ENCODE data around the gene RAB29.
"Not testable (repeated sequence)": the region's sequence is repeated elsewhere in the genome, so short reads cannot be mapped to it uniquely, and the experiment has no call there.

The RAB29 gene

DNA sequence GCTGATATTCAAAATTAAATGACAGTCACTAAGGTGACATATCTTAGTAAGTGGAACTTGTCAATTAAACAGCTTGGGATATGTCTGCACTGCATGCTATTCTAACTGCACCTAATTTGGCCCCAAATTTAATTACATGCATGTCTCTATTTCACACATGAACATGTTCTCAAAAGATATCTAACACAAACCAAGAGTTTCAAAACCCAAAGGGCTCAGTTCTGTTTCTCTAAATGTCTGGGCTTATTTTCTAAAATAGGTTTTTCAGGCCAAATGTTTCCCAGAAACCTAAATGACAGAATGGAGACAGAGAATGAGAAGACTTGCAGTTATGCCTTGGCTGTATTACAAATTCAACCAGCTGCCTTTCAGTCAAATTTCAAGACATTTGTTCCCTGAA is 11.3 kb downstream of the RAB29 start:
- DNase-seq (ENCODE audit: low read depth): no peak

- DNase-seq (ENCODE audit: low read depth): no peak
These were observed 14.7 kb downstream of the RAB29 start for GRCh38 chr1:205760606-205761005.

DNA sequence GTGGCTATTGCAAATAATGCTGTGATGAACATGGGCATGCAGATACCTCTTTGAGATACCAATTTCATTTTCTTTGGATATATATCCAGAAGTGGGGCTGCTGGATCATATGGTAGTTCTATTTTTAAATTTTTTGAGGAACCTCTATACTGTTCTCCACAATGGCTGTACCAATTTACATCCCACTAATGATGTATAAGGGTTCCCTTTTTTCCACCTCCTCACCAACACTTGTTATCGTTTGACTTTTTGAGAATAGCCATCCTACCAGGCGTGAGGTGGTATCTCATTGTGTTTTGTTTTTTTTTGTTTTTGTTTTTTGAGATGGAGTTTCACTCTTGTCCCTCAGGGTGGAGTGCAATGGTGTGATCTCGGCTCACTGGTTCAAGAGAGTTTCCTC is 18.7 kb downstream of the RAB29 start:
- no peak for DNase-seq (ENCODE audit: low read depth)

DNA sequence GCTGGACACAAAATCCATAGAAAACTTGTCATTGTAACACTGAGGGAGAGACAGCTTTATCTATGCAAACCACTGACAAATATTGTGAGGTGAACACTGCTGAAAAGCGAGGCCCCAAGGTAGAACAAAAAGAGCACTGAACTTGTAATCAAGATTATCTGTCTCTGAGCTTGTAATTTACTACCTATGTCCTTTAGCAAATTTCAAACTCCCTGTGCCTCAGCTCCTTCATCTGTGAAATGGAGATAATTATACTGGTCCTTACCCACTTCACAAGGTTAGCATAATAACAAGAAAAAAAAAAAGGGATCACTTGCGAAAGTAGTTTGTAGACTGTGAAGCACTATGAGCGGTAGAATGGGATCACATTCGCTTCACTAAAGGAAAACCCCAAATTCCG is 20.4 kb downstream of the RAB29 start:
- no peak for DNase-seq (ENCODE audit: low read depth)

DNA sequence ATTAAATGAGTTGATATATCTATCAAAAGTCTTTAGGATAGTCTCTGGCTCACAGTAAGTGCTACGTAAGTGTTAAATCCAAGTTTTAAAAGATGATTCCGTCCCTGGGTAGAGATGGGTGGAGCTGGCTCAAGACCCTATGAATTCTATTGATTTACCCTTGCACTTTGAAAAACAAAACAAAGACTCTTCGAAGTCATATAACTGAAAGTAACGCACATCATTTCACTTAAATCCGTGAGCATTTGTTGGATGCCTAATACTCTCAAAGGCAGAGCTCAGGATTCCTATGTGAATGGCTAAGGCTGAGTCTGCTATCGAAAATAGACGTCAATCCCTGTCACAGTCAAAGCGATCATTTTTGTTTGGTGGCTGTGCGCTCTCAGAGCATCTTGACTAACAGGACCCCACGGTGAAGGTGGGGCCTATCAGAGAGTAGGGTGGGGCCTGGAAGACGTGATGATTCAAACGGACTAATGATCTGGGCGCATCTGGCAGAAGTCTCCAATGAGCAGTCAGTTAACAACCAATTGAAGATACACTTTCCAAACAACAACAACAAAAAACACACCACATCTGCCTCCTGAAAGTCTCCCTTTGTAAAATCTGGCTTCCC is 24.1 kb downstream of the RAB29 start:
- no peak for DNase-seq (ENCODE audit: low read depth)

DNA sequence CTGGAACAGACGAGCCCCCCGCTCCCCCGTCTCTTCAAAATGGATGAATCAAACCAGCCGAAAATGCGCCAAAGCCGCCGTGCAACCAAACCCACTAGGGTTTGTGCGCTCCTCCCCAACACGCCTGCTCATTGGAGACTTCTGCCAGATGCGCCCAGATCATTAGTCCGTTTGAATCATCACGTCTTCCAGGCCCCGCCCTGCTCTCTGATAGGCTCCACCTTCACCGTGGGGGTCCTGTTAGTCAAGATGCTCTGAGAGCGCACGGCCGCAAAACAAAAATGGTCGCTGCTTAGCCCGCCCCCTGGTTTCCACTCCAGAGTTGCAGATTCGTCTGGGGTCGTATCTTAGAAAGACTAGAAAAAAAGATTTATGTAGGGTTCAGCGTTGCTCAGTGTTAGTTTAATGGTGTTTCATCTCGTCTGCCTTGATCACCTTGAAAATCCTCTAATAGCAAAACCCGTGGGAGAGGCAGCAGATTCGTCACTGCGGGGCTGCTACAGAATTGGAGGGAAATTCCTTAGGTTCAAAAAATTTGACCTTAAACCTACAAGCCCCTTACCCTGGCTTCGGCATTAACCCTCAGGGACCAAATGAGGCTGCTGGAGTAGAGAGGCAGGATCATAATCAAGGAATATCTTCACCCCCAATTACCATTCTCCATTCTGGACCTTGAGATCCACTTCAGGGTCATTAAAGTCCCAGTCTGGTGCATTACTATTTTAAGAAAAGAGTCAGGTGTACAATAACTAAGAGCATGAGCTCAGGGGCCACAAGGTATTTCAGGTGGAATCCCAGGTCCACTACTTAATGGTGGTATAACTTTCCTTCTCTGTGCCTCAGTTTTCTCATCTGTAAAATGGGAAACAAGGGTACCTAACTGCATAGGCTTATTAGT is 24.9 kb downstream of the RAB29 start, which contains the start of gene NUCKS1:
Gene NUCKS1, minus strand, starts transcription at position 45 of the 898 bp plus-strand sequence. CDS start 209 bp downstream, outside the sequence.
- DNase-seq (ENCODE audit: low read depth): peak; percentile 95

GRCh38 chr1:205749234-205750137 is 25.8 kb downstream of the RAB29 start:
- peak; percentile 94 for DNase-seq (ENCODE audit: low read depth)

- no peak for DNase-seq (ENCODE audit: low read depth)
These were observed 26.7 kb downstream of the RAB29 start for GRCh38 chr1:205748403-205749233.

DNA sequence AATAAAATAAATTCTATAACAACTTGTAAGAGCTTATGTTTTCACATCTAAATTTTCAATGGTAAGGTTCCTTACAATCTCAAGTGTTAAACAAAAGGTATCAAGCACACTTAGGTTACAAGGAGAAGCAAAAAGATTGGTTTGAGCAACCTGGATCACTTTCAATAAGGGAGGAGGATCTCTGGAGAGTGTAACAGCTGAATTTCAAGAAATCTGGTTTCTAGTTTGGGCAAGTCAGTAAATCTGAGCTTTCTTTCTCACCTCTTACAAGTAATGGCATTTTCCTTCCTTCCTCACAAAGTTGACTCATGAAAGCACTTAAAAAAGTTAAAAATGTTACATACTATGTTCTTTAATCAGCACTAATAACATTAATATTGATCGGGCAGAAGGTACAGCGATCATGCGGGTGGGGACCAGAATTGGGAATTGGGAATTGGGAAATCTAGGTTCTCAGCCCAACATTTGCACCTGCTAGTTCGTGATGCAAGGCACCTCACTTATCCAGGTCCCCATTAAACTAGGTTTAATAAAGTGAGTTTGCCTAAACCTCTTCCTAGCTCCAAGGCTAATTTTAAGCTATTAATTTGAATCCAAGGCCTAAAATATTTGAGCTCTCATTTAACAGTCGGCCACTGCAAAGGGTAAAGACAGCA is 28.4 kb downstream of the RAB29 start:
- DNase-seq (ENCODE audit: low read depth): no peak

- no peak for DNase-seq (ENCODE audit: low read depth)
These were observed 30.9 kb downstream of the RAB29 start for GRCh38 chr1:205744403-205744802.

- no peak for DNase-seq (ENCODE audit: low read depth)
These were observed 31.3 kb downstream of the RAB29 start for GRCh38 chr1:205743977-205744376.

DNA sequence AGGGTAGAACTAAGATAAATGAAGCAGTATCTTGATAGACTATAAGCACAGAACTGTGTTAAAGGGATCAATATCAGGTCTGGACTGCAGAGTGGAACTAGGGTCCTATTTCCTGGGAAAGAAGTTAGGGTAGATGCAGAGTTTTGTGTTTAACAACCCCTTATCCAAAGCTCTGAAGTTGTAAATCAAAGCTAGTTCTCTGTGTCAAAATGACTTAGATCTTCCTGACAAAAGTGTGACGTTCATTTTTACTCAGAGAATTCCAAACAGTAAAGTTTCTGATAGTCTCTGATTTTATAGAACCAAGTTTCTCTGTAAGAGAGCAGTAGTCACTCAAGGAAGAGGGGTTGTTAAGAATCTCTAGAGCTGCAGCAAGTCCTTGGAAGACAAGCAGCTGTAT is 33.6 kb downstream of the RAB29 start:
- no peak for DNase-seq (ENCODE audit: low read depth)

- no peak for DNase-seq (ENCODE audit: low read depth)
These were observed 35.7 kb downstream of the RAB29 start for GRCh38 chr1:205739348-205740160.

GRCh38 chr1:205735218-205735617 is 40.1 kb downstream of the RAB29 start:
- no peak for DNase-seq (ENCODE audit: low read depth)

DNA sequence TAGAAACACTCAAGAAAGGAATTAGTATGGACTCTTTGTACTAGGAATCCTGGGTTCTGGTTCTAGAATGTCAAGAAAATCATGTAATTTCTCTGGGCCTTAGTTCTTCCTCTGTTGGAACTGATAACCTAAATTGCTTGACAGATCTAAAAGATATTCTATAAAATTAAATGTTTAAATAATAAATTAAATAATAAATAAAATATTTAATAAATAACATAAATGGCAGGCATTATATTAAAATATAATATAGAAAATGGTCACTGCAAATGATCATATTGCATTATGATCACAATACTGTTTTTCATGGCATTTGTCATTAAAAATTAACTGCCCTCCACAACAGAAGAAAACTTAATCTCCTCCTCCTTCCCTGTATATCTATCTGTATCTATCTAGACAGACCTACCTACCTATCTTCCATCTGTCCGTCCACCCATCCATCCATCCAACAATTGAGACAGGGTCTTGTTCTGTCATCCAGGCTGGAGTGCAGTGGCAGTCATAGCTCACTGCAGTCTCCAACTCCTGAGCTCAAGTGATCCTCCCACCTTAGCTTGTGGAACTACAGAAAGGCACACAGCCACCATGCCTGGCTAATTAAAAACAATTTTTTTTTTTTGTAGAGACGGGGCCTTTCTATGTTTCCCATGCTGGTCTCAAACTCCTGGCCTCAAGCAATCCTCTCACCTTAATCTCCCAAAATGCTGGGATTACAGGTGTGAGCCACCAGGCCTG is 41.7 kb downstream of the RAB29 start:
- DNase-seq (ENCODE audit: low read depth): no peak

- no peak for DNase-seq (ENCODE audit: low read depth)
These were observed 45.2 kb downstream of the RAB29 start for GRCh38 chr1:205729945-205730610.

GRCh38 chr1:205726619-205727125 is 48.6 kb downstream of the RAB29 start:
- DNase-seq (ENCODE audit: low read depth): no peak

GRCh38 chr1:205725514-205725913 is 49.8 kb downstream of the RAB29 start:
- no peak for DNase-seq (ENCODE audit: low read depth)

- DNase-seq (ENCODE audit: low read depth): not testable (repeated sequence)
These were observed 54.5 kb downstream of the RAB29 start for GRCh38 chr1:205720740-205721139.
